HuH-7.5 (cell line): Measurements from ENCODE around the gene BCAS1.

ENCODE experiments used
- DNase-seq: peaks from one replicate; pipeline ENCODE4 v3.0.0; 2011; ENCODE audit warnings: low spot score

The BCAS1 gene

DNA sequence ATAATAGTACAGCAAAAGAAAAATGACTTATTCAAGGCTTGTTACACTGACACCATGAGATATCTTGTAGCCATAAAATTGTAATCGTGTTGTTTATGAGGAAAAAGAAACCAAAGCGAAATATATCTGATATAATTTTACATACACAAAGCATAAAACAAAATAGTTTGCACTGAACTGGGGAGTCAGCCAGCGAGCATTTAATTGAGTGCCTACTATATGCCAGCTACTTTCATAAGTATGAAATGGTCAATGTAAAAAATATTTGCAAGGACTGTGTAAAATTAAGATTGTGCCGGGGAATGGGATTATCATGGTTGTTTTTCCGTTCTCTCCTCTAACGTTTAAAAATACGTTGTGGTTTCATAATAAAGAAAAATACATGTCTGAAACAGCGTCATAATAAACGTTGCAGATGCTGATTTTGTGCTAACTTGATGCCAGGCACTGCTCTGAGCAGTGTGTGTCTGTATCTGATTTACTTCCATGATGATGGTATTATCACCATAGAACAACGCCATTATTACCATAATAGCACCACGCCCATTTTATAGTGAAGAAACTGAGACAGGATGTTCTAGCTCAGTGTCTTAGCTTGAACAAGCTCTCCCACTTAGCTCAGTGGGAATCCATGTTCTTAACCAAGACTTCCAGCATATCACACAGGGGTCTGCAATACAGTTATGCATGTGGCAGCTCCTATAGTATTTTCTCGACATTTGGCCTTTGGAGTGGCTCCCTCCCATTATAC, 144.6 kb downstream of the BCAS1 start:
- DNase-seq = no peak

GRCh38 chr20:53923566-53924369, 146.6 kb downstream of the BCAS1 start:
- DNase-seq = no peak

- DNase-seq = no peak
Measured at GRCh38 chr20:53922901-53923314, 147.5 kb downstream of the BCAS1 start.

- DNase-seq = no peak
Measured at GRCh38 chr20:53921443-53921973, 148.9 kb downstream of the BCAS1 start.

DNA sequence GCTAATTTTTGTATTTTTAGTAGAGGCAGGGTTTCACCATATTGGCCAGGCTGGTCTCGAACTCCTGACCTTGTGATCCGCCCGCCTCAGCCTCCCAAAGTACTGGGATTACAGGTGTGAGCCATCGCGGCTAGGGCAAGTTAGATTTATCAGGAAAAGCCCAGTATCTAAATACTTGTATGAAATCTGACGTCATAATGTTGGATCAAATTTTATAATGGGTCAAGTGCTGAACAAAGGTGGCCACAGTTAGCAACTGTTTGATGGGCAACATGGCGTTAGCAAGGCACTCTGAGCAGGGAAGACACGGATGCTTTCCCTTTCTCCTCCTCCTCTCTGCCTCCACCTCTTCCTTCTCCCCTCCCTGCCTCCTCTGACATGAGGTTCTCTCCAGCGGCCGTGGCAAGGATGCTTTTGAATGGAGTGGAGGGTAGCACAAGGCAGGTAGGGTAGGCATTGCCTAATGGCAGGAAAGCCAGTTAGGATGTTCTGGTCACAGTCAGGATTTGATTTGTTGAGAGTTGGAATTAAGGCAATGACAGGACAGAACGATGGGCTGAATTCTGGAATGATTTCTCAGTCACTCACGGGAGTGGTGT, 149.6 kb downstream of the BCAS1 start:
- DNase-seq = no peak

DNA sequence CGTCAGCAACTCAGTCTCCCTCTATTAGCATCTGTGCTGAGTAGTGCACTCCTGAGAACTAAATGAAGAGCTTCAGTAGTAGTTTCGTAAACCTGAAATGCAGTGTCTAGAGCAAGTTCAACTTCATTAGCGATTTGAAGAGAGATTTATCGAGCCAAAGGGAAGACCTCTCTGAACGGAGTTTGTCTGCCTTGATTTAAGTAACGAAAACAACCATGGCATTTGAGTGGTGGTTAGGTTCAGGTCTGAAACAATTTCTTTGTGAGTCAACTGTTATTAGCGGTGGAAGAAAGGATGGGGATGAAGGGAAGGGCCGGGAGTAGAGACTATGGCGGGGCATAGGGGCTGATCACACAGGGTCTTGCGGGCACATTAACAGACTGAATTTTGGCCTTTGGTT, 150.5 kb downstream of the BCAS1 start:
- DNase-seq = no peak

- peak; percentile 81 for DNase-seq
Measured at GRCh38 chr20:53918949-53919361, 151.4 kb downstream of the BCAS1 start.

DNA sequence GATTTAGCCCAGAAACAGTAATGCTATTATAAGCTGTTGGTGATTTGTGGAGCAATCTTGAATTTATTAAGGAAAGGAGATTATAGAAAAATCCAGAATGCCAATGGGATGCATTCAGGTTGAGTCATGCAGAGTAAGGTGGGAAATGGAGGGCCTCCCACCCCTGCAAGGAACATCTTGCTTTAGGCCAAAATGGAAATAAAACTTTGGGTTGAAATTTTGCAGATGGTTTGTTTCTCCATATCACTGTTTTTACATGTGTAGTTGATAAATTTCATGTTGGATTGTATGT, 152.4 kb downstream of the BCAS1 start:
- DNase-seq = no peak

DNA sequence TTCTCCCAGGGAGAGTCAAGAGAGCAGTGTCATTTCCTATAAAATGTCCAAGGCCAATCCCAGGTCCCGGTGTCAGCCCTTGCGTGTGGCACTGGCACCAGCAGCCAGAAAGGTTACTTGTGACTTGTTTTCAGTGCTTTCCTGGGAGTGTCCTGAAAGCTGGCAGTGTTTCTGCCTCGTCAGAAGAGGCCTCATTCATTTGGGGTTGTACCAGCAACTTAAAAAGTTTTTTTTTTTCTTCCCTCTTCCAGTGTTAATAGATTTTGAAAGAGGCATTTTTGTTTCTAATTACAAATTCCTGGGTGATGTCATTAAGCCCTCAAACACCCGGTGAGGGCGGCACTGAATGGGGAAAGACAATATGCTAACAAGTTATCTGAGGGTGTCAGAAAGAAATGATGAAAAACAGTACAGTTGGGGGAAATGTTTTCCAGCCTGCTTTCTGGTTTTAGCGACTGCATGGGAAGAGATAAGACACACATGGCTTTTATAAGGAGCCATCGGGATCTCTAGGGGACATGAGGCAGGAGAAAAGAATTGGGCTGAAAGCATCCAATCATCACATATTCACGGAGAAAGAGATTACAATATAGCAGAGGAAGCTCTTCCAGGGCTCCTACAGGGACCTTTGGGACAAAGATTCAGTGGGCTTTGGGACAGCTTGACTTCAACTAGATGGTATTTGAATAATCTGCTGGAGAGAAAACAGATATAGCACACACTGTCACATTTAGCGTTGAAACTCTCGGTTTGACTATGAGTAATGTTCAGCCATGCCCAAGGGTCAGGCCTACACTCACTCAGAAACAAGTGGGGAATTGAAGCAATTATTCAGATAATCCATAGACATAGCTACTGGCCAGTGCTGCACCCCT, 153.0 kb downstream of the BCAS1 start:
- DNase-seq = no peak

DNA sequence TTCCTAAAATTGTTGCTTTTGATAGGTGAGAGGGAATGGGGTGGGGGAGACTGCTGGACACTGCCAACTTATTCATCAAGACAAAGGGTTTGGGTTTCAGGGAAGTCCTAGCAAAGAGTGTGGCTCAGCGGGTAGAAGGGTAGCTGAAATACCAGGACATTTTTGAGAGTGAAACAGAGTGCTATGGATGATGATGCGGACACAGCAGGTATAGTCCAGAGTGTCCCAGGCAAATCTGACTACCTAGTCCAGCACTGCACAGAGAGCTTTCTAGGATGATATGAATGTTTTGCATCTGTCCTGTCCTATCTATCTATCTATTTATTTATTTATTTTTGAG, 154.3 kb downstream of the BCAS1 start:
- DNase-seq = no peak

GRCh38 chr20:53915446-53916172, 154.8 kb downstream of the BCAS1 start:
- peak; percentile 100 for DNase-seq

DNA sequence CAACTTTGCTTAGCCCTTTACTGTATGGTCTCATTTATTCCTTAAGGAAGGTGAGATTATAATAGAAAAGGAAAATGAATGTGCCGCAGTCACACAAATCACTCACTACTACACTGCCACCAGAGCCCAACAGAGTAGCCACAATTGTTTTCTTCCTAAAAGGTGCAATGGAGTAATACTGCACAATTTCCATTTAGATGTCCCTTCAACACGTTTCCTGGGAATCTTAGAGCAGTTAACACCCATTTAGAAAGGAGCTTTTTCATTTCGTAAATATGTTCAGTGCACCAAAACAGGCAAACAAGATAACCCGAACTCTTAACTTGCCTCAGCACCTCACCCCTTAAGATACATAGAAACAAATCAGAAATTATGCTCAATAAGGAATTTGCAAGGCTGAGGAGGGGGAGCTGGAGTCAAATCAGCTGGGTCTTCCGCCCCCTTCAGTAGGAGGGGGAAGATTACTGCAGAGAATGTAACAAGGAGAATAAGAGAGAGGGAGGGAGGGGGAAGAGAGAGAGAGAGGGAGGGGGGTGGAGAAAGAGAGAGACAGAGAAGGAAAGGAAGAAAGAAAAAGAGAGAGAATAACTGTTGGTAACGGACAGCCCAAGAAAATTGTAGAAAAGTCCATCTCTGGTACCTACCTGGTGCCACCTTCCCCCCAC, 155.5 kb downstream of the BCAS1 start:
- DNase-seq = no peak

GRCh38 chr20:53914091-53914780, 156.2 kb downstream of the BCAS1 start:
- DNase-seq = no peak

DNA sequence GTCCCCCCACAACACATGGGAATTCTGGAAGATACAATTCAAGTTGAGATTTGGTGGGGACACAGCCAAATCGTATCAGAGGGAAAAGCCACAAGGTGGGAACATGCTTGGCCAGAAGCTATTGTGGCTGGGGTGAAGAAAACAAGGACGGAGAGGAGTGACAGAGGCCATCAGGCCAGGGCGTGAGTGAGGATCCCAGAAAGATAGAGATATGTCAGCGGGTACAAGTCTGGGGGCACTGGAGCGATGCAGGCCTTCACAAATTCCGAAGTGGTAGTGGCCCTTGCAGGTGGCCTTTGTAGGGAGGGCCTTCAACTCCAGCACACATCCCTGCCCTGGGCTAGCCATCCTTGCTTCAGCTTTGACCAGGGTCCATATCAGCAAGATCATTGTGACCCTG, 159.1 kb downstream of the BCAS1 start:
- no peak for DNase-seq

DNA sequence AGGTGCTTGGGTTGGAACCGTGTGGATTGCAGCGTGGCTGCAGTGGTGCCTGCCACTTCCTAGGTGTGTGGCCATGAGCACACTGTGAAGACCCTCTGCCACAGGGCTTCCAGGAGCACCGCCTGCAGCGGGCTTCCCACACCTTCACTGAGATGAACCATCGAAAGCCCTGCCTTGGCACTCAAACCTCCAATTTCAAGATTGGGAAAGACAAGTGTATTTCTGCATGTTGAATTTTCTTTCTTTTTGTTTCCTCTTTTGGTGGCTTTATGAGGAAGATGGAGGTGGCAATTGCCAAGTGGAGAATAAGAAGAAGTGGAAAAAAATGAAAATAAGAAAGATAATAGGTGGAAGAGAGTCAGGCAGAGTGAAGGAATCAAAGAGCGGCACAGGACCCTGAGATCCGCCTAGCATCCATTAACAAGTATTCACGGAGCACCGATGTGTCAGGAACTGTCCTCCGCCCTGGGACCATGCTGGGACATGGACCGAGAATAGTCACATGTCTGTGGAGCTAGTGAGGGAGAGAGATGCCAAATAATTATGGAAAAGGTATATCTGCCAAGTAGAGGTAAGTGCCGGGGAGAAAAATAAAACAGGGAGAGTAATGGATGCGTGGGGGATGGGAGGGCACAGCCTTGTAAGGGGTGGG, 159.9 kb downstream of the BCAS1 start:
- DNase-seq = no peak

- DNase-seq = no peak
Measured at GRCh38 chr20:53907968-53908751, 162.2 kb downstream of the BCAS1 start.

GRCh38 chr20:53905820-53906191, 164.6 kb downstream of the BCAS1 start:
- no peak for DNase-seq

- no peak for DNase-seq
Measured at GRCh38 chr20:53905019-53905819, 165.2 kb downstream of the BCAS1 start.
